Tibial artery (tissue), 4 donors: Measurements from ENCODE around the gene SNCAIP.

Source experiments
- DNase-seq, 2 donors: peaks; one replicate each; pipeline ENCODE4 v3.0.0-alpha.2; 2019
- H3K27ac ChIP-seq, 2 donors: fragments of 200-600 bp; sonication (generic) in 1 of 2; 1 replicate in 1 of 2; 2 replicates in 1 of 2; pipeline ENCODE4 v1.5.1; 2018 to 2019; ENCODE audit warnings: mild to moderate bottlenecking in 1 of 2
- H3K27me3 ChIP-seq, 2 donors: fragments of 200-600 bp; sonication (generic) in 1 of 2; one replicate each; pipeline versions ENCODE4 v1.5.1 to v1.6.0; 2016 to 2019
- H3K36me3 ChIP-seq, 3 donors: fragments of 200-600 bp; sonication (generic) in 2 of 3; one replicate each; pipeline ENCODE4 v1.5.1; 2016 to 2019; ENCODE audit warnings: mild to moderate bottlenecking in 2 of 3
- H3K4me1 ChIP-seq, 4 donors: fragments of 200-600 bp; sonication (generic) in 2 of 4; 1 replicate in 3 of 4; 2 replicates in 1 of 4; pipeline ENCODE4 v1.5.1; 2016 to 2019
- H3K4me3 ChIP-seq, 2 donors: fragments of 200-600 bp; sonication (generic) in 1 of 2; 1 replicate in 1 of 2; 2 replicates in 1 of 2; pipeline ENCODE4 v1.5.1; 2018 to 2019; ENCODE audit warnings: mild to moderate bottlenecking in 2 of 2
- H3K9me3 ChIP-seq, 3 donors: fragments of 200-600 bp; sonication (generic) in 1 of 3; one replicate each; pipeline ENCODE4 v1.5.1; 2016 to 2019
- CTCF ChIP-seq, 2 experiments: fragments of 200-600 bp in 1 of 2; fragments of 450-650 bp in 1 of 2; IDR thresholded peaks; one replicate each; pipeline ENCODE4 v1.5.1; 2017 to 2019; ENCODE audit warnings: antibody characterized with exemption in 2 of 2, mild to moderate bottlenecking in 1 of 2, moderate library complexity in 1 of 2
- intact Hi-C: fragments of 100-400 bp; cut with DNase I; formaldehyde crosslinking; loops from one replicate; pipeline ENCODE4 v1.15.0; 2023; ENCODE audit warnings: low total_unique reads

The SNCAIP gene

DNA sequence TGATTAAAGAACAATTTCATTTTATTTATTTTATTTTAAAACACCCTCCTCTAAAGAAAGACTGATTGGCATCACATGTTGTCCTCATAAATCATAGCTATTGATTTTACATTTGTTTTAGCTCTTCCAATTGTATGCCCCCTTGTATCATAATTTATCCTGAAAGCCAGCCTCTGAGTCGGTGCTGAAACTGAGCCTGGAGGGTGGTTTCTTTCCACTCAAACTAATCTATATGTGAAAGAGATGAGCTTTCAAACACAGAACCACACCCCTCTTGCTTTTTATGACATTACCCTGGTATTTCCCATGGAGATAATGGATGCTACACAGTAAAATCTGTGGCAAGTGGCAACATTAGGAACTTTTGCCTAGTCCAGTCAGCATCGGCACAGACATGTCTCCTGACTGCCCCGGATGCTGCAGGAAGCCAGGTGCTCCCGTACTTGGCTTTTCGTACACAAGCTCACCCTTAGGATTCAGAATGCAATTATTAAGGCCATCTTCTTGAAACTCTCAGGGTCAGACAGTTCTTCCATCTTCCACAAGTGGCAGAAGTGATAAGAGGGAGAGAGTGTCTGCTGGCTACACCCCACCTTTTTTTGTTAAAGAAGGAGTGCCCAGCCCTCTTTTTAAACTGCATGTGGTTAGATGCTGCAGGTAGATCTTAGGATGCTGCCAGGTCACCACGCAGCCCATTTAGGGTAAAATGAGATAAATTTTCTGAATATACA is 91.1 kb downstream of the SNCAIP start:
- no peaks in the 10 kb centered on the region for H3K4me1 ChIP-seq
- no peak overlapping the region for H3K27ac ChIP-seq
- H3K9me3 ChIP-seq, result no peaks in the 10 kb centered on the region
- H3K4me3 ChIP-seq, result no peak overlapping the region
- no peak for DNase-seq
- intact Hi-C loops, result no loop called here
- H3K27me3 ChIP-seq, result no peaks in the 10 kb centered on the region
- TF ChIP-seq CTCF (IDR thresholded peaks at IDR 0.05), result no peak
- H3K36me3 ChIP-seq, result no peaks in the 10 kb centered on the region

- Histone ChIP-seq H3K27ac (no peak overlapping the region), H3K4me1 (no peaks in the 10 kb centered on the region), H3K4me3 (no peak overlapping the region), H3K9me3 (no peaks in the 10 kb centered on the region), H3K27me3 (no peaks in the 10 kb centered on the region), H3K36me3 (no peaks in the 10 kb centered on the region)
- no peak for TF ChIP-seq CTCF (IDR thresholded peaks at IDR 0.05)
- intact Hi-C loops, result no loop called here
- DNase-seq, result no peak
Observed at GRCh38 chr5:122404018-122404417, 92.0 kb downstream of the SNCAIP start.

- Histone ChIP-seq H3K4me1 (no peaks in the 10 kb centered on the region), H3K4me3 (no peak overlapping the region), H3K9me3 (no peaks in the 10 kb centered on the region), H3K27ac (no peak overlapping the region), H3K36me3 (no peaks in the 10 kb centered on the region), H3K27me3 (no peaks in the 10 kb centered on the region)
- intact Hi-C loops, result no loop called here
- DNase-seq, result no peak
- TF ChIP-seq CTCF (IDR thresholded peaks at IDR 0.05), result no peak
Observed at GRCh38 chr5:122404653-122405362, 92.8 kb downstream of the SNCAIP start.

DNA sequence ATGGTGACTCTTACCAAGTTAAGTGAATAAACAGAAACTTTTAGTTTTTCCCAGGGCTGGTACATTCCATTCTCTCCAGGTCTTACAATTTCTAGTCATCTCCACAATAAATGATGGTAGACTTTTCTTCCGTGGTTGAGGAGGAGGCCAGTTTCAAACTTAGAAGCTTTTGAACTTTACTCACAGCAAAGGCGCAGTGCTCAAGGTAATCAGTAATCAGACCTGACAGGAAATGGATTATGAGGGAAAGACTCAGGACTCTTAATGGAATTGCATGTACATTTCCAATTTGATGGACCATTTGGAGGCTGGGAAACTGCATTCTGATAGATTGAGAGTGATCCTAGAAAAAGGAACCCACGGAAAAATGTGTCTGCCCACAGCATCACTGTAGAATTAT is 93.7 kb downstream of the SNCAIP start:
- H3K4me1 ChIP-seq, result no peaks in the 10 kb centered on the region
- H3K27ac ChIP-seq, result no peak overlapping the region
- no peaks in the 10 kb centered on the region for H3K9me3 ChIP-seq
- no peak for TF ChIP-seq CTCF (IDR thresholded peaks at IDR 0.05)
- H3K4me3 ChIP-seq, result no peak overlapping the region
- no peaks in the 10 kb centered on the region for H3K27me3 ChIP-seq
- DNase-seq, result no peak
- intact Hi-C loops, result no loop called here
- H3K36me3 ChIP-seq, result no peaks in the 10 kb centered on the region

GRCh38 chr5:122406181-122406580 is 94.1 kb downstream of the SNCAIP start:
- TF ChIP-seq CTCF (IDR thresholded peaks at IDR 0.05), result no peak
- H3K4me3 ChIP-seq, result no peak overlapping the region
- no peaks in the 10 kb centered on the region for H3K4me1 ChIP-seq
- no peak for DNase-seq
- no peak overlapping the region for H3K27ac ChIP-seq
- H3K9me3 ChIP-seq, result no peaks in the 10 kb centered on the region
- H3K36me3 ChIP-seq, result no peaks in the 10 kb centered on the region
- no peaks in the 10 kb centered on the region for H3K27me3 ChIP-seq
- intact Hi-C loops, result no loop called here
